ENCODE data around the gene USP19. TPM values are rescaled to one million over a fixed set of nuclear protein-coding genes. Genes with fewer than 3 reads are reported as not detected.

USP19 gene
- total and polyA plus RNA-seq, 4 donors, result 32.5 to 54.4 (median 45.9) TPM

DNA sequence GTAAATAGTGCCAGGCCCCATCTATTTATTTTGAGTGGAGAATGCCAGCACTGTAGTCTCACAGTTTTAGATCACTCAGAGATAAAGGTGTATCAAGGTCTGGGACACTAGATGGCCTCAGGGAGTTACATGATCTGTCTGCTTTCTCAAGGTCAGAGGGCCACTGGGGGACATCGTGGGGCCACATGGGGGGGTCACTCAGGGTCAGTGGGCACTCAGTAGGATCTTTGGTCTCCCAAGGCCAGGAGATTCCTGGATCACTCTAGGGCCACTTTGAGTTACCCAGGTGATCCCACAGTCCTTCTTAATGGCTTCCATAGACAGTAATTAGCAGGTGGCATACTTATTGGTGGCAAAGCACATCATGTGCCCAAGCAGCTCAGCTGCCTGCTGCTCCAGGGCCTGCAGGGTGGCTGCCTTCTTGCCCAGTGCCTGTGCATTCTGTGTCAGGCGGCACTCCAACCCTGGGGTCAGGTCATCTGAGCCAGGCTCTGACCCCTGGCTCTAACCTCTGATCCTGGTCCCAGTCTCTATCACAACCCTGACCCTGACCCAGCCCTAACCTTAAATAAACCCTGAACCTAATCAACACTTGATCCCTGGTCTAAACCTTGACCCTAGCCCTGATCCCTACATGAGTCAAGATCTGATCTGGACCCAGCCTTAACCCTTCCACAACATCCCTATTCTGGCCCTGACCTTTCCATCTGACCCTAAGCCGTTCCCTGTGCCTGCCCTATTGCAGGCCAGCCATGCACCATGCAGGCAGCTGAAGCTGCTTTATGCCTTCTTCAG is 14.0 kb upstream of the USP19 start:
- 59% methylated on average over 3 of the region's 3 CpGs for WGBS (ENCODE audit: insufficient coverage)
- no peaks in the 10 kb centered on the region for H3K9me3 ChIP-seq (ENCODE audit: control insufficient read depth, insufficient read depth, low read length)
- H3K4me3 ChIP-seq (ENCODE audit: low read depth, low read length), result no peak overlapping the region
- no peak for DNase-seq (ENCODE audit: low read depth in 4 of 6, low spot score in 6 of 6)
- peaks cover 19% of the 10 kb centered on the region for H3K36me3 ChIP-seq (ENCODE audit: control insufficient read depth, insufficient read depth, low read length)
- no peaks in the 10 kb centered on the region for H3K27me3 ChIP-seq (ENCODE audit: control insufficient read depth, insufficient read depth, low read length)
- H3K4me1 ChIP-seq (ENCODE audit: control insufficient read depth, insufficient read depth, low read length), result peaks cover 37% of the 10 kb centered on the region
- no peak overlapping the region for H3K27ac ChIP-seq (ENCODE audit: low read depth, low read length)

DNA sequence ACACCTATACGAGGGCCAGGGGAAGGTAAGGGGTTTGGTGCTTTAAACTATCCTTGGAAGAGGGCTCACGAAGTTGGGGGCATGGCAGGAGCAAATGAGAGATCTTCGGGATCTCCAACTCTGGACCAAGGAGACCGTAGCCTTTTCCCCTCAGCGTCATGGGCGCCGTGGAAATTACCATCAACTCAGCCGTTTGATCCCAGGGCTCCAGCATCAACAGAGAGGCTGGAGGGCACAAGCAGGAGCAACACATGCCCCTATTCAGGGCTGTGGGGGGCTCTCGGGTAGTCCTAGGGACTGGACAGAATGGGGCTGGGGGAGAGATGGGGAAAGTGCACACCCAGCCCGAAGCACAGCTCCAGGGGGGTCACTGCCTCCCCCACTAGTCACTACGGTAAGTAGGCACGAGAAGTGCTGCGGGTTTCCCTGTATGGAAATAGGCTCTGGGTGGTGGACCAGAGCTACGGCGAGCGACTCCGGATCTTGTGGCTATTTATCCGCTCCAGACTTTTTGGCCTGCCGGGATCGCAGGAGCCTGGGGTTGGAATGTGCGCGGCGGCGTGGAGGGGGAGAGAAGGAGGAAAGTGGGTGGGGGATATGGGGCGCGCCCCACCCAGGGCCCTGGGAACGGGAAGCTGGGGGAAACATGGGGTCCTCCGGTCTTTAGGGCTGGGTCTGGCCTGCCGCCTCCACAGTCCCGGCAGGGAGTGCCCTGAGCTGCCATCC is 12.8 kb upstream of the USP19 start:
- Histone ChIP-seq H3K36me3 (ENCODE audit: control insufficient read depth, insufficient read depth, low read length) (peaks cover 30% of the 10 kb centered on the region), H3K27me3 (ENCODE audit: control insufficient read depth, insufficient read depth, low read length) (no peaks in the 10 kb centered on the region), H3K4me1 (ENCODE audit: control insufficient read depth, insufficient read depth, low read length) (peaks cover 37% of the 10 kb centered on the region), H3K27ac (ENCODE audit: low read depth, low read length) (peak overlapping the region; percentile 93), H3K4me3 (ENCODE audit: low read depth, low read length) (peak overlapping the region; percentile 74), H3K9me3 (ENCODE audit: control insufficient read depth, insufficient read depth, low read length) (no peaks in the 10 kb centered on the region)
- WGBS (ENCODE audit: insufficient coverage), result 0% methylated on average over 29 of the region's 30 CpGs
- peak; percentile 71 to 96 (median 80) for DNase-seq (ENCODE audit: low read depth in 4 of 6, low spot score in 6 of 6)

DNA sequence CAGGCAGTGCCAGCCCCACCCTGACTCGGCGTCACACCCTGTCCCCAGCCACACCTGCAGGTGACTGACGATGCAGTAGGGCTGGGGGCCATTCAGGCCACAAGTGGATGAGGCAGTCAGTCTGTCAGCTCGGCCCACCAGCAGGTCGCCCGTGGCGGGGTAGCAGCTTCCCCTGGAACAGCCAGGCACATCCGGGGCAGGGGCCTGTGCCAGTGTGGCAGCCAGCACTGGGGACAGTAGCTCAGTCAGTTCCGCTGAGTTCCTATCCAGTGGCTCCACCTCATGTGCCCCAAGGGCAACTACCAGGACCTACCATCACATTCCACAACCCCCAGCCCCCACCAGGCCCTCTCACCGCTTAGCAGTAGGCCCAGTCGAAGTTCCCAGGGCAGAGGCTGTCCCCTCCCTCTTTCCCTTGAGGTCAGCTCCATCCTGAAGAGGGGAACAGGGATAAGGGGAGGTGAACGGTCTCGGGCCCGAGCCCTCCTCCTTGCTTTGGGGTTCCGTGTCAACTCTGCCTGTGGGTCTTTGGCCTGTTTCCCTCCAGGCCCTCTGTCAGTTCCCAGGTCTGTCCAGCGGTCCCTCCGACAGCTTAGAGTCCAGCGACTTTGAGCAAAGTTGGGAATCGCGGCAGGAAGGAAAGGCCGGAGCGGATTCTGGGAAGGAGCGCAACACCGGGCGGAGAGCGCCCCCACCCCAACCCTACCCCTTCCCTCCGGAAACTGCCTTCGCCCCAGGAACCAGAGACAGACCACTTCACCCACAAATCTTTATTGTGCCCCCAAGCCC is 12.0 kb upstream of the USP19 start, which contains the start of gene LAMB2:
Gene LAMB2, minus strand, starts transcription at position 614 of the 789 bp plus-strand sequence. Its CDS starts 183 bp downstream, at position 431.
- Histone ChIP-seq H3K36me3 (ENCODE audit: control insufficient read depth, insufficient read depth, low read length) (peaks cover 33% of the 10 kb centered on the region), H3K4me1 (ENCODE audit: control insufficient read depth, insufficient read depth, low read length) (peaks cover 37% of the 10 kb centered on the region), H3K4me3 (ENCODE audit: low read depth, low read length) (peak within 1 kb of the TSS; percentile 74), H3K27me3 (ENCODE audit: control insufficient read depth, insufficient read depth, low read length) (no peaks in the 10 kb centered on the region), H3K27ac (ENCODE audit: low read depth, low read length) (peak within 1 kb of the TSS; percentile 93), H3K9me3 (ENCODE audit: control insufficient read depth, insufficient read depth, low read length) (no peaks in the 10 kb centered on the region)
- 7% methylated on average over 20 of the region's 28 CpGs for WGBS (ENCODE audit: insufficient coverage)
- DNase-seq (ENCODE audit: low read depth in 4 of 6, low spot score in 6 of 6), result peak; percentile 50 to 92 (median 74)

DNA sequence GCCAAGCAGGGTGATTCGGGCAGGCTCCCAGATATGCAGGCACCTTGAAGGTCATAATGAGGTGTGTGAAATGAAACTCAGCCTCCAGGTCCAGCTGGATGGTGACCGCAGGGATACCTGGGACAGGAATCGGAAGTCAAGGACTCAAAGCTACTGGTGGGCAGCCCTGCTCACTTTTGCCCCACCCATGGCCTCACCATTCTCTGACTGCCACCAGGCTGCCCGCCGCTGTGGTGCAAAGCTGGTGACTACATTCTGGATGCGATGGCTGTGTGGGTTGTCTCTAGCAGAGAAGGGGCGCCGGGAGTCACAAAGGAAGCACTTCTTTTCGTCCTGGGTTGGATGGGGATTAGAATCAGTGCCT is 11.4 kb upstream of the USP19 start:
- peak overlapping the region; percentile 93 for H3K27ac ChIP-seq (ENCODE audit: low read depth, low read length)
- DNase-seq (ENCODE audit: low read depth in 4 of 6, low spot score in 6 of 6), result no peak
- H3K4me3 ChIP-seq (ENCODE audit: low read depth, low read length), result peak overlapping the region; percentile 74
- H3K27me3 ChIP-seq (ENCODE audit: control insufficient read depth, insufficient read depth, low read length), result no peaks in the 10 kb centered on the region
- no peaks in the 10 kb centered on the region for H3K9me3 ChIP-seq (ENCODE audit: control insufficient read depth, insufficient read depth, low read length)
- peaks cover 37% of the 10 kb centered on the region for H3K4me1 ChIP-seq (ENCODE audit: control insufficient read depth, insufficient read depth, low read length)
- H3K36me3 ChIP-seq (ENCODE audit: control insufficient read depth, insufficient read depth, low read length), result peaks cover 33% of the 10 kb centered on the region
- WGBS (ENCODE audit: insufficient coverage), result 48% methylated on average over 7 of the region's 9 CpGs

DNA sequence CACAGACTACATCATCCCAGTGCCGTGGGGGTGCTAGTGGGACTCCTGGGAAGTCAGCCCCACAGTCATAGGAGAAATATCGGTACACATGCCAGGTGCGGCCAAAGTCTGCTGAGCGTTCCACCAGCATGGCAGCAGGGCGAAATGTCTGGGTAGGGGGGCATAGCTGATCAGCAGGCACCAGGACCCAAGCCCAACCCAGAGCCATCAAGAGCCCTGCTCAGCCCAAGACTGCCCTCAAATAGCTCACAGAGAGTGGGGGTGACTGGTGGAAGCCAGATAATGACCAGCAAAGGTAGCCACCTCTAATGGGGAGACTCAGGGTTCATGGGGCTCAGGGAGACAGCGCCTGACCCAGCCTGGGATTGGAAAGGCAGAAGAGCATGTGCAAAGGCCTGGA is 11.0 kb upstream of the USP19 start:
- Histone ChIP-seq H3K4me1 (ENCODE audit: control insufficient read depth, insufficient read depth, low read length) (peaks cover 37% of the 10 kb centered on the region), H3K9me3 (ENCODE audit: control insufficient read depth, insufficient read depth, low read length) (no peaks in the 10 kb centered on the region), H3K27me3 (ENCODE audit: control insufficient read depth, insufficient read depth, low read length) (no peaks in the 10 kb centered on the region), H3K4me3 (ENCODE audit: low read depth, low read length) (peak overlapping the region; percentile 74), H3K27ac (ENCODE audit: low read depth, low read length) (no peak overlapping the region), H3K36me3 (ENCODE audit: control insufficient read depth, insufficient read depth, low read length) (peaks cover 36% of the 10 kb centered on the region)
- 94% methylated on average over 6 of the region's 6 CpGs for WGBS (ENCODE audit: insufficient coverage)
- DNase-seq (ENCODE audit: low read depth in 4 of 6, low spot score in 6 of 6), result no peak

DNA sequence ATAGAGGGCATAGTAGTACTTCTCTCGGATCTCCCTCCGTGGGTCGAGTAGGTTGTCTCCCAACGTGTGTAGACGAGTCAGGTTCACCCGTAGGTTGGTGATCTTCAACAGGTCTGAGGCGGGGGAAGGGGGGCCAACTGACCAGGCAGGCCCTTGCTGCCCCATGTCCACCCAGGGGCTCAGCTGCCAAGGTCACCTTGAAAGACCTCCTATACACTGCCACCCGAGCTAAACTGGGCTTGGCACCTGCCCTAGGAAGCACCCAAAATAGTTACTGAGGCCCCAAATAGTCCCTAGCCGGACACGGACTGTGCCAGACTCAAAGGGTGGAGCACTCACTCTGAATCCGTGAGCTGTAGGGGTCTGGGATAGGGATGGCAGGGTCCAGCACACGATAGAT is 10.4 kb upstream of the USP19 start:
- Histone ChIP-seq H3K36me3 (ENCODE audit: control insufficient read depth, insufficient read depth, low read length) (peaks cover 40% of the 10 kb centered on the region), H3K27ac (ENCODE audit: low read depth, low read length) (no peak overlapping the region)

DNA sequence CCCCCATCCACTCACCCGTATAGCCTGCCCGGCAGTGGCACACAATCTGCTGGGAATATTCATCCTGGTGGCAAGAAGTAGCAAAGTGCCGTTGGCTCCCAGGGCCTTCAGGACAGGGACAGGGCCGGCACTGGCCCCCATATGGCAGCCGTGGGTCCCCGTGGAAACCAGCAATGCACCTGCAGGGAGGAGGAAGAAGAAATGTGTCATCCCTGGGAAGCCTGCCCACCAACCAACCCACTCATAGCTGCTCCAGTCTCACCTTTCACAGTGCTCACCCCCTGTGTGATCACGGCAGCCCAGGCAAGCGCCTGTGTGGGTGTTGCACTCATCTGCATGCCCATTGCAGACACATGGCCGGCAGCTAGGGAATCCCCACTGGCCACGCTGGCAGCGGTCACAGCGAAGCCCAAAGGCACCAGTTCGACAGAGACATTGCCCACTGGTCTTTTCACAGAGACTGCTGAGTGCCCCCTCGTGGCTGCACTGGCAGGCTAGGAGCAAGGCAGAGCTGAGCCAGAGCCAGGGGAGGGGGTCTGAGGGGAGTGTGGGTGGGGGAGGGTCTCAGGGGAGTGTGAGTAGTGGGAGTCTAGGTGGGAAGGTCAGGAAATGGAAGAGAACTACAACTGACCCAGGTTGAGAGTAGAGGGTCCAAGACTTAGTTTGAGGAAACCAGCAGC is 4.5 kb upstream of the USP19 start:
- Histone ChIP-seq H3K36me3 (ENCODE audit: control insufficient read depth, insufficient read depth, low read length) (peaks cover 73% of the 10 kb centered on the region), H3K27me3 (ENCODE audit: control insufficient read depth, insufficient read depth, low read length) (no peaks in the 10 kb centered on the region), H3K4me3 (ENCODE audit: low read depth, low read length) (no peak overlapping the region), H3K27ac (ENCODE audit: low read depth, low read length) (no peak overlapping the region), H3K4me1 (ENCODE audit: control insufficient read depth, insufficient read depth, low read length) (peaks cover 10% of the 10 kb centered on the region), H3K9me3 (ENCODE audit: control insufficient read depth, insufficient read depth, low read length) (no peaks in the 10 kb centered on the region)
- DNase-seq (ENCODE audit: low read depth in 4 of 6, low spot score in 6 of 6), result no peak
- 77% methylated on average over 14 of the region's 14 CpGs for whole genome bisulfite sequencing (ENCODE audit: insufficient coverage)

More for the DNA sequence above, 10.4 kb upstream of the USP19 start:
- no peak for DNase-seq (ENCODE audit: low read depth in 4 of 6, low spot score in 6 of 6)
- H3K4me3 ChIP-seq (ENCODE audit: low read depth, low read length), result no peak overlapping the region
- no peaks in the 10 kb centered on the region for H3K9me3 ChIP-seq (ENCODE audit: control insufficient read depth, insufficient read depth, low read length)
- no peaks in the 10 kb centered on the region for H3K27me3 ChIP-seq (ENCODE audit: control insufficient read depth, insufficient read depth, low read length)
- WGBS (ENCODE audit: insufficient coverage), result 94% methylated on average over 11 of the region's 12 CpGs
- peaks cover 37% of the 10 kb centered on the region for H3K4me1 ChIP-seq (ENCODE audit: control insufficient read depth, insufficient read depth, low read length)

DNA sequence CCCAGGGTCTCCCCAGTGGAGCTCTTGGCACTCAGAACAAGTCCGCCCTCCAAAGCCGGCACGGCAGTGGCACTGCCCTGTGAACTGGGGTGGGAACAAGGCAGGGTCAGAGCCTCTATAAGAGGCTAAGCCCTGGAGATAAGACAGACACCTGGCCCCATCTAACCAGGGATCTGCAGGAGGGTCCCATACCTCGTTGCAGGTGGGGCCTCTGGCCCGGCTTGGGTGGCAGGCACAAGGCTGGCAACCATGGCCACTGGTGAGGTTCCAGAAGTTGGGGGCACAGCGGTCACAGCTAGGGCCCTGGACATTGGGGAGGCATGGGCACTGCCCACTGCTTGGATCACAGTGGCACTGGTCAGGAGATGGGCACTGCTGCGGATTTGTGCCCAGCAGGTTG is 3.6 kb upstream of the USP19 start:
- H3K27me3 ChIP-seq (ENCODE audit: control insufficient read depth, insufficient read depth, low read length), result no peaks in the 10 kb centered on the region
- H3K36me3 ChIP-seq (ENCODE audit: control insufficient read depth, insufficient read depth, low read length), result peaks cover 69% of the 10 kb centered on the region
- peaks cover 19% of the 10 kb centered on the region for H3K4me1 ChIP-seq (ENCODE audit: control insufficient read depth, insufficient read depth, low read length)
- no peak overlapping the region for H3K4me3 ChIP-seq (ENCODE audit: low read depth, low read length)
- no peaks in the 10 kb centered on the region for H3K9me3 ChIP-seq (ENCODE audit: control insufficient read depth, insufficient read depth, low read length)
- H3K27ac ChIP-seq (ENCODE audit: low read depth, low read length), result no peak overlapping the region
- DNase-seq (ENCODE audit: low read depth in 4 of 6, low spot score in 6 of 6), result no peak
- 94% methylated on average over 7 of the region's 7 CpGs for WGBS (ENCODE audit: insufficient coverage)

DNA sequence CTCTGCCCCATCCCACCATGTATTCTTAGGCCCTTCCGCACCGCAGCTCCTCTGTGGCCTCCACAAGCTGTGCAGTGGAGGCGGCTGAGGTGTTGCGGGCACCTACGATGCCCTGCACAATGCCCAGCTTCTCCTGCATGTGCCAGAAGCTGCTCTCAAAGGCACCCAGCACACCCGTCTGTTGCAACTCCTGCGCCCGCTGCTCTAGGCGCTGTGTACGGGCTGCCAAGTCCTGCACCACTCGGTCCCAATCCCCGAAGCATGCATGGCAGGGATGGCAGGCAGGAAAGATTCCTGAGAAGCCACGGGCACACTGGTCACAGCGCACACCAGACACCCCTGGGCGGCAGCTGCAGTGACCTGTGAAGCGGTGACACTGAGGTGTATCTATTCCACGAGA is 3.1 kb upstream of the USP19 start:
- H3K4me3 ChIP-seq (ENCODE audit: low read depth, low read length), result no peak overlapping the region
- no peaks in the 10 kb centered on the region for H3K9me3 ChIP-seq (ENCODE audit: control insufficient read depth, insufficient read depth, low read length)
- no peaks in the 10 kb centered on the region for H3K27me3 ChIP-seq (ENCODE audit: control insufficient read depth, insufficient read depth, low read length)
- H3K4me1 ChIP-seq (ENCODE audit: control insufficient read depth, insufficient read depth, low read length), result peaks cover 23% of the 10 kb centered on the region
- DNase-seq (ENCODE audit: low read depth in 4 of 6, low spot score in 6 of 6), result no peak
- H3K27ac ChIP-seq (ENCODE audit: low read depth, low read length), result no peak overlapping the region
- H3K36me3 ChIP-seq (ENCODE audit: control insufficient read depth, insufficient read depth, low read length), result peaks cover 69% of the 10 kb centered on the region
- 96% methylated on average over 17 of the region's 17 CpGs for WGBS (ENCODE audit: insufficient coverage)
